ENCODE measurements around the gene IPO4.

The IPO4 gene

GRCh38 chr14:24172871-24173281 lies 15.7 kb downstream of the IPO4 start:
- TF ChIP-seq MYC (IDR thresholded peaks at IDR 0.05; ENCODE audit: low read depth, low read length) (no peak), MAX (IDR thresholded peaks at IDR 0.05; ENCODE audit: low read depth, low read length) (no peak), POLR2A (IDR thresholded peaks at IDR 0.05; ENCODE audit: extremely low read depth, insufficient read length) (no peak), CTCF (IDR thresholded peaks at IDR 0.05; ENCODE audit: low read depth, low read length) (no peak)
- H3K4me3 ChIP-seq (ENCODE audit: low read depth, low read length) = no peak overlapping the region
- no peak for DNase-seq (ENCODE audit: low read depth)

- H3K4me3 ChIP-seq (ENCODE audit: low read depth, low read length) = no peak overlapping the region
- TF ChIP-seq MYC (IDR thresholded peaks at IDR 0.05; ENCODE audit: low read depth, low read length) (no peak), POLR2A (IDR thresholded peaks at IDR 0.05; ENCODE audit: extremely low read depth, insufficient read length) (no peak), CTCF (IDR thresholded peaks at IDR 0.05; ENCODE audit: low read depth, low read length) (no peak), MAX (IDR thresholded peaks at IDR 0.05; ENCODE audit: low read depth, low read length) (no peak)
- DNase-seq (ENCODE audit: low read depth) = no peak
These were observed 16.3 kb downstream of the IPO4 start for GRCh38 chr14:24172261-24172860.

- TF ChIP-seq CTCF (IDR thresholded peaks at IDR 0.05; ENCODE audit: low read depth, low read length) = no peak
- H3K4me3 ChIP-seq (ENCODE audit: low read depth, low read length) = no peak within 1 kb of the TSS
- DNase-seq (ENCODE audit: low read depth) = no peak
These were observed 17.0 kb downstream of the IPO4 start, which contains the start of gene REC8 for GRCh38 chr14:24171422-24172260. Gene REC8, plus strand, starts transcription at chr14:24172080. Its CDS starts 473 bp downstream, at chr14:24172553.

DNA sequence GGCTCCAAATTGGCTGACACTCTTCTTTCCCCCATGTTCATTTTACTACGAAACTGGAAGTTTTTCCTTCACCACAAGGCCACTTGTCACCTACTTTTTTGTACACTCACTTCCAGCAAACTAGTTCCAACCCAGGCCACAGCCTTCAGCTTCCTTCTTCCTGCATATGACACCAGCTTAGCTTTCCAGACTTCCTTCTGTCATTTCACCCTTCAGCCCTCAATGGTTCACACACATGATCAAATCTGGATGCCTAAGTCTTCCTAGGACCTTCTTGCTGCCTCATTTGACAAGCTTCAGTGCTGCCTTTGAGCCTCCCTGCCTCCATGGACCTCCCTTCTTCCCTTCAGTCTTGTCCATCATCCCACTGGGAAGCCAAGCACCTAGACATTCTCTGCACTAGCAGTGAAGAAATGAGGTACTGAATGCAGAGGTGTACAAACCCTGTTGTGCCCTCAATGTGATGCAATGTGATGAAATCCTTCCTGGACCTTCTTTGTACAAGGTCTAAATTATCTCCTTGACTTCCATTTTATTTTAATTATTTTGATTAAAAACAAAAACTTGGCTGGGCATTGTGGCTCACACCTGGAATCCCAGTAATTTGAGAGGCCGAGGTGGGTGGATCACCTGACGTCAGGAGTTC lies 21.0 kb downstream of the IPO4 start:
- no peak overlapping the region for H3K4me3 ChIP-seq (ENCODE audit: low read depth, low read length)
- TF ChIP-seq MYC (IDR thresholded peaks at IDR 0.05; ENCODE audit: low read depth, low read length) (no peak), POLR2A (IDR thresholded peaks at IDR 0.05; ENCODE audit: extremely low read depth, insufficient read length) (no peak), CTCF (IDR thresholded peaks at IDR 0.05; ENCODE audit: low read depth, low read length) (no peak), MAX (IDR thresholded peaks at IDR 0.05; ENCODE audit: low read depth, low read length) (no peak)
- DNase-seq (ENCODE audit: low read depth) = no peak

DNA sequence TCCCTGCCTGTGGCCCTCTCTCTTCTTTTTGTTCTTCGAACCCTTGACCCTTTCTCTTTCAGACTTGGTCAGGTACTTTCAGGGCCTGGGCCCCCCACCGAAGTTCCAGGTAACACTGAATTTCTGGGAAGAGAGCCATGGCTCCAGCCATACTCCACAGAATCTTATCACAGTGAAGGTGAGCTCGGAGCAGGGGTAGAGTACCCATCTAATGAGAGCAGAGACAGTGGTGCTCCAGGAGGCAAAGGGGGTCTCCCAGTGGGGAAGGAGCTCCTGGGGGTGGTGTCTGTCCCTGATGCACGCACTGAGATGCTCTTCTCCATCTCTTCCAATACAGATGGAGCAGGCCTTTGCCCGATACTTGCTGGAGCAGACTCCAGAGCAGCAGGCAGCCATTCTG lies 22.8 kb downstream of the IPO4 start:
- TF ChIP-seq CTCF (IDR thresholded peaks at IDR 0.05; ENCODE audit: low read depth, low read length) (no peak), MAX (IDR thresholded peaks at IDR 0.05; ENCODE audit: low read depth, low read length) (no peak), MYC (IDR thresholded peaks at IDR 0.05; ENCODE audit: low read depth, low read length) (no peak), POLR2A (IDR thresholded peaks at IDR 0.05; ENCODE audit: extremely low read depth, insufficient read length) (no peak)
- no peak overlapping the region for H3K4me3 ChIP-seq (ENCODE audit: low read depth, low read length)
- DNase-seq (ENCODE audit: low read depth) = no peak

Measured in NB4 (cell line).